ENCODE results near the gene ANKAR. TPM values are rescaled to one million over a fixed set of nuclear protein-coding genes. Genes with fewer than 3 reads are reported as not detected.
"Not testable (repeated sequence)": the region's sequence is repeated elsewhere in the genome, so short reads cannot be mapped to it uniquely, and the experiment has no call there.

ANKAR gene
- total and polyA plus RNA-seq, 2 experiments from 2014 or later, result 3.0 to 4.4 TPM

GRCh38 chr2:189684811-189685210 lies 10.3 kb downstream of the ANKAR start (continued):
- no peak for TF ChIP-seq REST (IDR thresholded peaks at IDR 0.05; ENCODE audit: unreplicated experiment)
- TF ChIP-seq ZNF331 (CRISPR knock-in tag; IDR thresholded peaks at IDR 0.05; ENCODE audit: low read depth), result no peak
- TF ChIP-seq EZH2 (IDR thresholded peaks at IDR 0.05; ENCODE audit: low read depth, unreplicated experiment), result no peak
- no peak for TF ChIP-seq ETS1 (IDR thresholded peaks at IDR 0.05)
- no peak for TF ChIP-seq CREB1 (CRISPR knock-in tag; IDR thresholded peaks at IDR 0.05; ENCODE audit: low read depth)
- TF ChIP-seq CTCF (conservative IDR thresholded peaks at IDR 0.05; ENCODE audit: low read depth in 2 of 2), result no peak
- TF ChIP-seq EZH2phosphoT487 (IDR thresholded peaks at IDR 0.05; ENCODE audit: unreplicated experiment), result no peak

- Histone ChIP-seq H2AFZ (no peak overlapping the region), H3K27me3 (ENCODE audit: insufficient read depth) (no peaks in the 10 kb centered on the region), H4K20me1 (replicated peaks; ENCODE audit: insufficient read depth) (no peaks in the 10 kb centered on the region), H3K4me2 (no peak overlapping the region), H3K4me3 (no peak overlapping the region), H3F3A (replicated peaks; ENCODE audit: low read depth) (no peaks in the 10 kb centered on the region), H3K4me1 (ENCODE audit: insufficient read depth) (no peaks in the 10 kb centered on the region), H3K27ac (ENCODE audit: low read depth) (no peak overlapping the region), H3K36me3 (ENCODE audit: insufficient read depth) (no peaks in the 10 kb centered on the region), H3K9me2 (ENCODE audit: insufficient read depth) (no peaks in the 10 kb centered on the region), H3K79me2 (replicated peaks; ENCODE audit: insufficient read depth) (no peaks in the 10 kb centered on the region)
- ATAC-seq, result peak; percentile 94
- Mint-ChIP-seq H3K9me3 (no peaks in the 10 kb centered on the region), H3K27me3 (ENCODE audit: insufficient read depth, low read depth, poor library complexity) (no peaks in the 10 kb centered on the region), H3K36me3 (ENCODE audit: low read depth) (no peaks in the 10 kb centered on the region), H3K4me3 (no peak overlapping the region), H3K4me1 (peaks cover 8% of the 10 kb centered on the region; the same call in 2 of the 3 replicates), H3K27ac (peak overlapping the region; percentile 34; the same call in 1 of the 2 replicates)
- DNase-seq (ENCODE audit: low spot score), result peak; percentile 72
- no peak for TF ChIP-seq ZNF331 (CRISPR knock-in tag; IDR thresholded peaks at IDR 0.05; ENCODE audit: low read depth)
- no peak for TF ChIP-seq NANOG (IDR thresholded peaks at IDR 0.05; ENCODE audit: borderline replicate concordance)
- TF ChIP-seq REST (IDR thresholded peaks at IDR 0.05; ENCODE audit: unreplicated experiment), result no peak
- TF ChIP-seq JUNB (IDR thresholded peaks at IDR 0.05; ENCODE audit: unreplicated experiment), result no peak
- TF ChIP-seq EZH2 (IDR thresholded peaks at IDR 0.05; ENCODE audit: low read depth, unreplicated experiment), result no peak
- TF ChIP-seq POLR2AphosphoS5 (IDR thresholded peaks at IDR 0.05; ENCODE audit: low read depth), result no peak
- TF ChIP-seq CREB1 (CRISPR knock-in tag; IDR thresholded peaks at IDR 0.05; ENCODE audit: low read depth), result no peak
- TF ChIP-seq STAT1 (IDR thresholded peaks at IDR 0.05; ENCODE audit: unreplicated experiment), result no peak
These were observed 11.2 kb downstream of the ANKAR start for GRCh38 chr2:189685540-189686229.

- H3K4me3 Mint-ChIP-seq; H3K79me2 ChIP-seq (replicated peaks; ENCODE audit: insufficient read depth); H2AFZ ChIP-seq; H3K9me3 Mint-ChIP-seq; H3K36me3 Mint-ChIP-seq (ENCODE audit: low read depth); H3K4me1 Mint-ChIP-seq; H3K4me3 ChIP-seq; H4K20me1 ChIP-seq (replicated peaks; ENCODE audit: insufficient read depth); H3K36me3 ChIP-seq (ENCODE audit: insufficient read depth); H3K27me3 ChIP-seq (ENCODE audit: insufficient read depth); DNase-seq (ENCODE audit: low spot score); H3K9me2 ChIP-seq (ENCODE audit: insufficient read depth); H3K4me1 ChIP-seq (ENCODE audit: insufficient read depth); H3K27me3 Mint-ChIP-seq (ENCODE audit: insufficient read depth, low read depth, poor library complexity); H3K4me2 ChIP-seq; H3K27ac ChIP-seq (ENCODE audit: low read depth); H3F3A ChIP-seq (replicated peaks; ENCODE audit: low read depth); H3K27ac Mint-ChIP-seq; ATAC-seq: not testable (repeated sequence)
These were observed 13.3 kb downstream of the ANKAR start for GRCh38 chr2:189687796-189688195.
